ENCODE results near the gene TIGD1.

GRCh38 chr2:232586943-232587505 lies 36.7 kb upstream of the TIGD1 start:
- TF ChIP-seq CTCF (IDR thresholded peaks at IDR 0.05) = no peak
- no peak for TF ChIP-seq POLR2A (IDR thresholded peaks at IDR 0.05)

Measured in esophagus squamous epithelium (tissue), 4 donors.